Activated T-cell treated with anti-CD3 and anti-CD28 coated beads, Interleukin-2, amount 50 U/mL, for 72 hours (primary cell): ENCODE data around the gene ESPN. TPM values are rescaled to one million over a fixed set of nuclear protein-coding genes. Genes with fewer than 3 reads are reported as not detected.
A peak's percentile ranks its signal among the peaks of the same experiment; 100 is the strongest.

ENCODE experiments used
- ATAC-seq, 2 donors: fragments of 150-1000 bp; cut with Tn5 transposase; replicated peaks in 1 of 2; 2 replicates each; pipeline ENCODE4 v1.10.0; 2021; ENCODE audit warnings: moderate library complexity in 2 of 2, mild to moderate bottlenecking in 1 of 2
- DNase-seq, 2 donors: peaks; one replicate each; pipeline ENCODE4 v3.0.0; 2021 to 2022; ENCODE audit warnings: mixed read lengths in 1 of 2
- H3K27ac Mint-ChIP-seq: one replicate; pipeline ENCODE4 v1.8.0; 2022; ENCODE audit warnings: mild to moderate bottlenecking, moderate library complexity, mixed read lengths
- H3K27me3 Mint-ChIP-seq: one replicate; pipeline ENCODE4 v1.8.0; 2022; ENCODE audit warnings: low read depth, mixed read lengths
- H3K36me3 Mint-ChIP-seq, 2 donors: one replicate each; pipeline ENCODE4 v1.8.0; 2022; ENCODE audit warnings: mixed read lengths in 2 of 2, mild to moderate bottlenecking in 1 of 2; ENCODE audit not compliant: insufficient read depth in 2 of 2
- H3K4me1 Mint-ChIP-seq: one replicate; pipeline ENCODE4 v1.8.0; 2022; ENCODE audit warnings: low read depth, mixed read lengths
- H3K4me3 Mint-ChIP-seq, 2 donors: one replicate each; pipeline ENCODE4 v1.8.0; 2022; ENCODE audit warnings: mild to moderate bottlenecking in 2 of 2, mixed read lengths in 2 of 2, moderate library complexity in 2 of 2
- H3K9me3 Mint-ChIP-seq, 2 donors: one replicate each; pipeline ENCODE4 v1.8.0; 2022; ENCODE audit warnings: mixed read lengths in 2 of 2
- total RNA-seq, 2 donors: library from RNA; stranded (reverse); gene quantifications; one replicate each; pipeline ENCODE4 v1.2.3, GENCODE V29; 2022

The ESPN gene
- total RNA-seq, 2 donors from 2014 or later, result 1.3 to 2.0 TPM

DNA sequence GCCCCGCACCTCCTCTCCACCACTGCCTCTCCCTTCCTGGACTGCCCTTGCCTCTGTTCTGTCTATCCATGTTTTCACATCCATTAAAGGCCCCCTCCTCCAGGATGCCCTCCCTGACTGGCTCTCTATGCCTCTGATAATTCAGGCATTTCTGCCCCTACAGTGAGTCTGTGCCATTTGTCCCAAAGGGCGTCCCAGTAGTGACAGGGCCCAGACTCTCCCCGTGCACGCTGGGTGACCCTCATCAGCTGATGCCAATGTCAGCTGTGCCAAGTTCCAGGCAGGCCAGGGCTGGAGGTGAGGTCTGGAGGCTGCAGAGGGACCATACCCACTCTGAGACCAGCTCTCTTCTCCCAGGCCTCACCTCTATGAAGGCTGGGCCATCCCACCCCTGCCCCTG lies 70.1 kb downstream of the ESPN start:
- Mint-ChIP-seq H3K27me3 (no peaks in the 10 kb centered on the region), H3K4me1 (peaks cover 15% of the 10 kb centered on the region), H3K9me3 (no peaks in the 10 kb centered on the region), H3K4me3 (no peak overlapping the region), H3K36me3 (no peaks in the 10 kb centered on the region), H3K27ac (no peak overlapping the region)
- no peak for DNase-seq
- ATAC-seq, result no peak

DNA sequence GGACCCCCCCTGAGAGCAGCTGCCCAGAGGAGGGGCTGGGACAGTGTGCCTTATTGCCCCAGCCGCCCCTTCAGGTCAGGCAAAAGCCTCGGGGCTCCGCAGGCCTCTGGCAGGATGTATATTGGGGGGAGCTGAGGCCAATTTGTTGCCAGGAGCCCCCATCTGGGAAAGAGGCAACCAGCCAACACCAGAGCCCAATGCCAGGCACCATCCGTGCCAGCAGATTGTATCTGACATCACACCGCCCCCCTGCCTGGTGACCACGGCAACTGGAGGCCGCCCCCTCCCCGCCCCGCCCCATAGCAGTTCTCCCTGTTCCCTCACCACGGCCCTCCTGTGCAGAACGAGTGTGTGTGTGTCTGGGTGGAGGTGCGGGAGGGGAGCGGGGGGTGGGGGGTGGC lies 70.5 kb downstream of the ESPN start:
- ATAC-seq, result no peak
- H3K4me1 Mint-ChIP-seq, result peaks cover 15% of the 10 kb centered on the region
- no peak overlapping the region for H3K4me3 Mint-ChIP-seq
- H3K27ac Mint-ChIP-seq, result no peak overlapping the region
- H3K9me3 Mint-ChIP-seq, result no peaks in the 10 kb centered on the region
- no peaks in the 10 kb centered on the region for H3K36me3 Mint-ChIP-seq
- no peaks in the 10 kb centered on the region for H3K27me3 Mint-ChIP-seq
- no peak for DNase-seq

GRCh38 chr1:6495540-6496364 lies 71.2 kb downstream of the ESPN start:
- Mint-ChIP-seq H3K9me3 (no peaks in the 10 kb centered on the region), H3K27me3 (no peaks in the 10 kb centered on the region), H3K27ac (no peak overlapping the region), H3K4me1 (peaks cover 15% of the 10 kb centered on the region), H3K4me3 (peak overlapping the region in 1 of 2 donors; percentile 53), H3K36me3 (no peaks in the 10 kb centered on the region)
- ATAC-seq (no peak), DNase-seq (no peak)

DNA sequence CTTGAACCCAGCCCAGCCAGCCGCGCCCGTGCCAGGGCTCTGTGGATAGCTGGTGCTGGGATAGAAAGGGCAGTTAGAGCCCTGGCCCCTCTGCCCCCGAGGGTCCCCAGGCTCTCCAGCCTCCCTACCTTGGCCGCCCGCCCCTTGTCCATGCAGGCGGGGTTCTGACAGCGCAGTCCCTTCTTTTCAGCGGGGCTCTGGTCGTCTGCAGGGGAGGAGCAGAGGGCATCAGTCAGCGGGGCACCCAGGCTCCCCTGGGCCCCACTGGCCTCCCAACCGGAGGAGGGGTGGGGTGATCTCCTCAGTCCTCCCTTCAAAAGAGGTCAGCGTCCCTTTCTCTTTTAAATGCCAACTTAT lies 71.8 kb downstream of the ESPN start:
- peak overlapping the region in 1 of 2 donors; percentile 53 for H3K4me3 Mint-ChIP-seq
- no peak overlapping the region for H3K27ac Mint-ChIP-seq
- DNase-seq (no peak), ATAC-seq (no peak)
- peaks cover 12% of the 10 kb centered on the region for H3K4me1 Mint-ChIP-seq
- no peaks in the 10 kb centered on the region for H3K9me3 Mint-ChIP-seq
- no peaks in the 10 kb centered on the region for H3K27me3 Mint-ChIP-seq
- H3K36me3 Mint-ChIP-seq, result no peaks in the 10 kb centered on the region

GRCh38 chr1:6496890-6497214 lies 72.3 kb downstream of the ESPN start:
- Mint-ChIP-seq H3K4me3 (peak overlapping the region; percentile 47 to 53), H3K27me3 (no peaks in the 10 kb centered on the region), H3K4me1 (peaks cover 7% of the 10 kb centered on the region), H3K27ac (no peak overlapping the region), H3K36me3 (no peaks in the 10 kb centered on the region), H3K9me3 (no peaks in the 10 kb centered on the region)
- no peak for ATAC-seq
- no peak for DNase-seq

- Mint-ChIP-seq H3K27me3 (no peaks in the 10 kb centered on the region), H3K27ac (no peak overlapping the region), H3K4me1 (peaks cover 5% of the 10 kb centered on the region), H3K9me3 (no peaks in the 10 kb centered on the region), H3K4me3 (peak overlapping the region; percentile 71), H3K36me3 (no peaks in the 10 kb centered on the region)
- DNase-seq (peak; percentile 48 to 57), ATAC-seq (peak; percentile 77 to 78)
Measured at GRCh38 chr1:6497215-6497866, 72.8 kb downstream of the ESPN start.

GRCh38 chr1:6497867-6498575 lies 73.4 kb downstream of the ESPN start:
- no peaks in the 10 kb centered on the region for H3K9me3 Mint-ChIP-seq
- no peaks in the 10 kb centered on the region for H3K36me3 Mint-ChIP-seq
- ATAC-seq (no peak), DNase-seq (no peak)
- no peaks in the 10 kb centered on the region for H3K27me3 Mint-ChIP-seq
- peak overlapping the region; percentile 71 for H3K4me3 Mint-ChIP-seq
- peaks cover 5% of the 10 kb centered on the region for H3K4me1 Mint-ChIP-seq
- no peak overlapping the region for H3K27ac Mint-ChIP-seq

GRCh38 chr1:6498576-6499111 lies 74.1 kb downstream of the ESPN start:
- Mint-ChIP-seq H3K9me3 (no peaks in the 10 kb centered on the region), H3K27me3 (no peaks in the 10 kb centered on the region), H3K36me3 (no peaks in the 10 kb centered on the region), H3K4me1 (peaks cover 5% of the 10 kb centered on the region), H3K4me3 (no peak overlapping the region), H3K27ac (no peak overlapping the region)
- DNase-seq (no peak), ATAC-seq (no peak)

- H3K4me3 Mint-ChIP-seq, result peak overlapping the region in 1 of 2 donors; percentile 19
- H3K27me3 Mint-ChIP-seq, result no peaks in the 10 kb centered on the region
Measured at GRCh38 chr1:6499296-6499695, 74.7 kb downstream of the ESPN start.

DNA sequence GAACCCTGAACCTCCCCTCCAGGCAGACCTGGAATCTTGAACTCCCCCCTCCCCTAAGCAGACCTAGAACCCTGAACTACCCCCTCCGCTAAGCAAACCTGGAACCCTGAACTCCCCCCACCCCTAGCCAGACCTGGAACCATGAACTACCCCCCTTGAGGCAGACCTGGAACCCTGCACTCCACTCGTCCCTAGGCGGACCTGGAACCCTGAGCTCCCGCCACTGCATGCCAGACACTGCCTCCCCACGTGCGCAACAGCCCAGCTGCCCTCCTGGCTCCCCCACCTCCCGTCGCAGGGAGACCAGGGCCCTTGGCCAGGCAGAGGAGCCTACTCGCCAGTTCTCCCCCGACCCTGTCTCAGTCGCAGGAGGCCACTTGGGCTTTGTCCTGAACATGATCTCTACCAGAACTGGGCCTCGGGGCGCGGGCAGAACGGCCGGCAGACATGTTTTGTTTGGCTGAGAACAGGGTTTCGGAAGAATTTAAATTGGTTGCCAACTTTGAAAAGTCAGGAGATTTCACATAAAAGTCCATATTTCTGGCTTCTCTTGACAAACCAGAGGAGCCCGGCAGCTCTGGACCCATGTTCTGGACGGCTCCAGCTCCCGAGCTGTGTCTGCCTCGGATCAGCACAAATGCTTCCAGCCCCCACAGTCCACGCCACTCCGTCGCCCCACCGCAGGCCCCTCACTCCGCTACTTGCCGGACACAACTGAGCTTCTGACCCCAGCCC lies 76.1 kb downstream of the ESPN start:
- ATAC-seq (no peak), DNase-seq (no peak)
- no peaks in the 10 kb centered on the region for H3K36me3 Mint-ChIP-seq
- no peaks in the 10 kb centered on the region for H3K9me3 Mint-ChIP-seq
- no peak overlapping the region for H3K27ac Mint-ChIP-seq
- peaks cover 5% of the 10 kb centered on the region for H3K4me1 Mint-ChIP-seq
- H3K27me3 Mint-ChIP-seq, result no peaks in the 10 kb centered on the region
- H3K4me3 Mint-ChIP-seq, result no peak overlapping the region

More at GRCh38 chr1:6499296-6499695, 74.7 kb downstream of the ESPN start:
- H3K4me1 Mint-ChIP-seq, result peaks cover 5% of the 10 kb centered on the region
- ATAC-seq (no peak), DNase-seq (no peak)
- H3K36me3 Mint-ChIP-seq, result no peaks in the 10 kb centered on the region
- H3K27ac Mint-ChIP-seq, result no peak overlapping the region
- H3K9me3 Mint-ChIP-seq, result no peaks in the 10 kb centered on the region

- no peaks in the 10 kb centered on the region for H3K36me3 Mint-ChIP-seq
Measured at GRCh38 chr1:6501279-6501813, 76.8 kb downstream of the ESPN start.

DNA sequence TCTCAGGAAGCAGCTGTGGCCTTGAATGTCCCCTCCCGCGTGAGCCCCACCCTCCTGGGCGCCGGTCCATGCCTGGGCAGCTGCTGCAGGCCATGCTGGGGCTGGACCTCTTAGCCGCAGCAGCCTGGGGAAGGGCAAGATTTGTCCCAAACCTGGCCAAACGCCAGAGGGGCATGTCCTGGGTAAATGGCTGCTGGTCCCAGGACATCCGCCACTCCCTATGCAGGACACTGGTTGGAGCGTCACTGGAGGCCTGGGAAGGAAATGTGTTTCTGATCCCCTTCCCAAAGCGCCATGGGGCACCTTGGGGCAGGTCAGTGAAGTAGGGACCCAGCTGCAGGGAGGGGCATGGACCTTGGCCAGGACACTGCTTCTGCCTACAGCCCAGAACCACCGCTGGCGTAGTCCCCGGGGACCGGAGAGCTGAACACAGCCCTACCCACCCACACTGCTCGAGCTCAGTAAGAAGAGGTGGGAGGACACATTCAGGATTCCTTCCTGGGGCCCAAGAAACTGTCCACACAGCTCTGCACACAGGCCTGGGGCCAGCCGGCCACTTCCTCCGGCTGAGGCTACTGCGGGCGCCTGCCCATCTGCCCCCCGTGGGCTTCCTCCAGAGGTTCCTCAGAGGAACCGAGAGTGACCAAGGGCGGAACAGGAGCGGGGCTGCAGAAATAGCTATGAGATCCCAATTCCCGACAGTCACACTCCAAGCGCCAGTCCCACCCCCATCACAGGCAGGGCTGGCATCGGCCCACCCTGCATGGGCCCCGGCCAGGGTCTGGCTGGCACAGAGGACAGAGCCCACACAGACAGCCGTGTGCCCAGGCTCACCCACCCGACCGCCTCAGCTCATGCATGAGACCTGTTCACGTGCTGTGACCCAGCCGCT lies 77.7 kb downstream of the ESPN start:
- H3K4me3 Mint-ChIP-seq, result no peak overlapping the region
- peaks cover 5% of the 10 kb centered on the region for H3K4me1 Mint-ChIP-seq
- no peak overlapping the region for H3K27ac Mint-ChIP-seq
- no peaks in the 10 kb centered on the region for H3K9me3 Mint-ChIP-seq
- H3K36me3 Mint-ChIP-seq, result no peaks in the 10 kb centered on the region
- ATAC-seq, result no peak
- DNase-seq, result no peak
- no peaks in the 10 kb centered on the region for H3K27me3 Mint-ChIP-seq

More at GRCh38 chr1:6501279-6501813, 76.8 kb downstream of the ESPN start:
- no peak overlapping the region for H3K4me3 Mint-ChIP-seq
- no peaks in the 10 kb centered on the region for H3K27me3 Mint-ChIP-seq
- H3K4me1 Mint-ChIP-seq, result peaks cover 5% of the 10 kb centered on the region
- ATAC-seq (no peak), DNase-seq (no peak)
- H3K9me3 Mint-ChIP-seq, result no peaks in the 10 kb centered on the region
- H3K27ac Mint-ChIP-seq, result no peak overlapping the region
